ENCODE measurements around the gene NOL3. TPM values are rescaled to one million over a fixed set of nuclear protein-coding genes. Genes with fewer than 3 reads are reported as not detected.

NOL3 gene
- total and polyA plus RNA-seq, 4 donors: 3.0 to 18.0 (median 10.7) TPM

DNA sequence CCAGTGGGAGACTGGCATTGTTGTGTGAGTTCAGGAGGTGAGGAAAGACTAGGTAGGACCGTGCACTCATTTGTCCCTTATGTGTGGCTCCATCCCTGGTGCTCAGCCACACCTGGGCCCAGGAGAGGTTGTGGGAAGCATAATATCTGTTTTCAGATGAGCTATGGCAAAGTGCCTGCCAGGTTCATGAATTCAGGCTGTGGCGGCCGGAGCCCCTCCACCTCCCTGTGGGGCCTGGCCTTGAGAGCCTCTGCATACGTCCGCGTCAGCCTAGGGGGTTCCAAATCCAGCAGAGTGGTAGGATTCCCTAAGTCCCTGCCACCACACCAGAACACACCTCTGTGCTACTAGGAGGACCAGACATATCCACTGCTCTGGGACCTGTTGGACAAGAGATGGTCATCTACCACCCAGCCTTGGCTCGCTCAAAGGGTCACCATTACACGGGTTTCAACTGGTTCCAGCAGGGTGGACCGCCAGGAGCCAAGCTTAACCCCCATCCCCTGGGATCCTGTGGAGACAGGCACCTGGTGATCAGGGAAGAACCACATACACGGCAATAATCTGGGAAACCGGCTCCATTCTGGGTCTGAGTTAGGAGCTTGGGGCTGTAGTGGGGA, 21.6 kb upstream of the NOL3 start:
- TF ChIP-seq MAX (IDR thresholded peaks at IDR 0.05) (no peak), GABPA (IDR thresholded peaks at IDR 0.05 in 1 of 2, conservative IDR thresholded peaks at IDR 0.05 in 1 of 2) (no peak), HNF4G (IDR thresholded peaks at IDR 0.05) (no peak), SP1 (IDR thresholded peaks at IDR 0.05) (no peak), FOXA1 (IDR thresholded peaks at IDR 0.05) (no peak), JUND (IDR thresholded peaks at IDR 0.05) (no peak), YY1 (IDR thresholded peaks at IDR 0.05) (no peak), TAF1 (conservative IDR thresholded peaks at IDR 0.05) (no peak), ZBTB33 (IDR thresholded peaks at IDR 0.05) (no peak), RXRA (IDR thresholded peaks at IDR 0.05) (no peak), RAD21 (IDR thresholded peaks at IDR 0.05) (no peak), HNF4A (conservative IDR thresholded peaks at IDR 0.05) (no peak), NR2F2 (IDR thresholded peaks at IDR 0.05) (no peak), FOXA2 (IDR thresholded peaks at IDR 0.05) (no peak)
- TF ChIP-seq, protein P1, sequence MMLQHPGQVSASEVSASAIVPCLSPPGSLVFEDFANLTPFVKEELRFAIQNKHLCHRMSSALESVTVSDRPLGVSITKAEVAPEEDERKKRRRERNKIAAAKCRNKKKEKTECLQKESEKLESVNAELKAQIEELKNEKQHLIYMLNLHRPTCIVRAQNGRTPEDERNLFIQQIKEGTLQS (IDR thresholded peaks at IDR 0.05): no peak
- TF ChIP-seq, protein P2, sequence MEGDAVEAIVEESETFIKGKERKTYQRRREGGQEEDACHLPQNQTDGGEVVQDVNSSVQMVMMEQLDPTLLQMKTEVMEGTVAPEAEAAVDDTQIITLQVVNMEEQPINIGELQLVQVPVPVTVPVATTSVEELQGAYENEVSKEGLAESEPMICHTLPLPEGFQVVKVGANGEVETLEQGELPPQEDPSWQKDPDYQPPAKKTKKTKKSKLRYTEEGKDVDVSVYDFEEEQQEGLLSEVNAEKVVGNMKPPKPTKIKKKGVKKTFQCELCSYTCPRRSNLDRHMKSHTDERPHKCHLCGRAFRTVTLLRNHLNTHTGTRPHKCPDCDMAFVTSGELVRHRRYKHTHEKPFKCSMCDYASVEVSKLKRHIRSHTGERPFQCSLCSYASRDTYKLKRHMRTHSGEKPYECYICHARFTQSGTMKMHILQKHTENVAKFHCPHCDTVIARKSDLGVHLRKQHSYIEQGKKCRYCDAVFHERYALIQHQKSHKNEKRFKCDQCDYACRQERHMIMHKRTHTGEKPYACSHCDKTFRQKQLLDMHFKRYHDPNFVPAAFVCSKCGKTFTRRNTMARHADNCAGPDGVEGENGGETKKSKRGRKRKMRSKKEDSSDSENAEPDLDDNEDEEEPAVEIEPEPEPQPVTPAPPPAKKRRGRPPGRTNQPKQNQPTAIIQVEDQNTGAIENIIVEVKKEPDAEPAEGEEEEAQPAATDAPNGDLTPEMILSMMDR (IDR thresholded peaks at IDR 0.05; ENCODE audit: low read depth, low read length, missing input control): no peak
- TF ChIP-seq, protein P3, sequence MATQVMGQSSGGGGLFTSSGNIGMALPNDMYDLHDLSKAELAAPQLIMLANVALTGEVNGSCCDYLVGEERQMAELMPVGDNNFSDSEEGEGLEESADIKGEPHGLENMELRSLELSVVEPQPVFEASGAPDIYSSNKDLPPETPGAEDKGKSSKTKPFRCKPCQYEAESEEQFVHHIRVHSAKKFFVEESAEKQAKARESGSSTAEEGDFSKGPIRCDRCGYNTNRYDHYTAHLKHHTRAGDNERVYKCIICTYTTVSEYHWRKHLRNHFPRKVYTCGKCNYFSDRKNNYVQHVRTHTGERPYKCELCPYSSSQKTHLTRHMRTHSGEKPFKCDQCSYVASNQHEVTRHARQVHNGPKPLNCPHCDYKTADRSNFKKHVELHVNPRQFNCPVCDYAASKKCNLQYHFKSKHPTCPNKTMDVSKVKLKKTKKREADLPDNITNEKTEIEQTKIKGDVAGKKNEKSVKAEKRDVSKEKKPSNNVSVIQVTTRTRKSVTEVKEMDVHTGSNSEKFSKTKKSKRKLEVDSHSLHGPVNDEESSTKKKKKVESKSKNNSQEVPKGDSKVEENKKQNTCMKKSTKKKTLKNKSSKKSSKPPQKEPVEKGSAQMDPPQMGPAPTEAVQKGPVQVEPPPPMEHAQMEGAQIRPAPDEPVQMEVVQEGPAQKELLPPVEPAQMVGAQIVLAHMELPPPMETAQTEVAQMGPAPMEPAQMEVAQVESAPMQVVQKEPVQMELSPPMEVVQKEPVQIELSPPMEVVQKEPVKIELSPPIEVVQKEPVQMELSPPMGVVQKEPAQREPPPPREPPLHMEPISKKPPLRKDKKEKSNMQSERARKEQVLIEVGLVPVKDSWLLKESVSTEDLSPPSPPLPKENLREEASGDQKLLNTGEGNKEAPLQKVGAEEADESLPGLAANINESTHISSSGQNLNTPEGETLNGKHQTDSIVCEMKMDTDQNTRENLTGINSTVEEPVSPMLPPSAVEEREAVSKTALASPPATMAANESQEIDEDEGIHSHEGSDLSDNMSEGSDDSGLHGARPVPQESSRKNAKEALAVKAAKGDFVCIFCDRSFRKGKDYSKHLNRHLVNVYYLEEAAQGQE (IDR thresholded peaks at IDR 0.05): no peak
- Histone ChIP-seq H3K4me1 (ENCODE audit: control insufficient read depth in 4 of 4, insufficient read depth in 4 of 4, low read length in 3 of 4) (peaks cover 3 to 13% (median 8%) of the 10 kb centered on the region in 4 donors), H3K4me3 (ENCODE audit: low read depth in 1 of 3, low read length in 3 of 3) (no peak overlapping the region), H3K9ac (ENCODE audit: low read depth in 1 of 2, low read length in 2 of 2) (no peak overlapping the region), H3K36me3 (ENCODE audit: control insufficient read depth in 4 of 4, insufficient read depth in 3 of 4, low read depth in 1 of 4, low read length in 3 of 4) (peaks cover 22 to 48% (median 42%) of the 10 kb centered on the region in 4 donors), H3K27me3 (ENCODE audit: control insufficient read depth in 4 of 4, insufficient read depth in 4 of 4, low read length in 3 of 4) (no peaks in the 10 kb centered on the region), H3K9me3 (ENCODE audit: control insufficient read depth in 4 of 4, low read length in 3 of 4) (no peaks in the 10 kb centered on the region), H3K27ac (ENCODE audit: low read depth in 1 of 2, low read length in 2 of 2) (no peak overlapping the region)
- no peak for DNase-seq (ENCODE audit: low spot score)
- 92% methylated on average over 11 of the region's 11 CpGs for WGBS

Measured in liver (tissue), 9 donors.